AML-193 (cell line): Measurements from ENCODE around the gene CLUH.
"Not testable (repeated sequence)": the region's sequence is repeated elsewhere in the genome, so short reads cannot be mapped to it uniquely, and the experiment has no call there.

ENCODE experiments used
- DNase-seq, 2 experiments: peaks; one replicate each; lab custom pipeline; 2025; lab: John Stamatoyannopoulos, UW

Gene CLUH

GRCh38 chr17:2688351-2689342, 22.9 kb downstream of the CLUH start:
- DNase-seq: no peak

DNA sequence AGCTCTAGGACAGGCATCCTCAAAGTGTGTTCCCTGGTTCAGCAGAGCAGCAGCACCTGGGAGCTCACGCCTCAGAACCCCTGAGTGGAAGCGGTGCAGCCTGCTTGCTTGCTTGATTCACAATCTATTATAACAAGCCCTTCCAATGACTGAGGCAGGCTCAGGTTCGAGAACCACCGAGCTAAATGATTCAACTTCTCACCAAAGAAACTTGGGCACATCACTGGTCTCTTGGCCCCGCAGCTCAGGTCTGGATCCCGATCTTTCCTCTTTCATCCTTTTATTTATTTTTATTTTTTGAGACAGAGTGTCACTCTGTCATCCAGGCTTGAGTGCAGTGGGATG, 24.5 kb downstream of the CLUH start:
- DNase-seq: no peak

DNA sequence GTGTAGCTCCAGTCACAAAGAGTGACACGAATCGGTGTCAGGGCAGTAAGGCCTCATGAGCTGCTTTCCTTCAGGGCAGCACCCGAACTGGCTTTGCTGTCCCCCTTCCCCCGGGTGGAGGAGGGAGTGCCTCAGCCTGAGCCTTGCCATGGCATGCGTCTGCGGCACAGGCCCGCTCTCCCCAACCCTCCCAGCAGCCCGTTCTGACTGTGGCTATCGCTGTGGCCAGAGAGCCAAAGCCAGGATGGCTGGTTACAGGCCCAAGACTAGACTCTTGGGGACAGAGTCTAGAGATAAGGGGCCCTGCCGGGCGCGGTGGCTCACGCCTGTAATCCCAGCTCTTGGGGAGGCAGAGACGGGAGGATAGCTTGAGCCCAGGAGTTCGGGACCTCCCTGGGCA, 25.9 kb downstream of the CLUH start:
- no peak for DNase-seq

DNA sequence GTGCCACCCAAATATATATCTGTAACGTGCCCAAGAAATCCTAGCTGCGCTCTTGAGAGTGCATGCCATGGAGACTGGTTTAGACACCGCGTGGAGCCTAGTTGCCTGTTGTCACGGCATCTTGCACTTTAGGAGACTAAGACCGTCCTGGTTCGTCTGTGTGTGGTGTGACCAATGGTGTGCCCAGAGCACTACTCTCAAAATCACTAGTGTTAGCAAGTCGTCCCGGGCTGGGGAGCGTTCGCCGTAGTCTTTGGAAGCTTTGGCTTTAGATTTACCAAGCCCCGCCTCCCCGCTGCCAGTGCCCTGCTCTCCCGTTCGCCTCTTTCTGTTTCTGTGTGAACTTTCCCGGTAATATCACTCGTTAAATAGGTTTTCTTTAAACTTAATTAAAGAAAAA, 27.0 kb downstream of the CLUH start:
- no peak for DNase-seq

- DNase-seq: no peak
Measured at GRCh38 chr17:2683912-2684311, 27.7 kb downstream of the CLUH start.

GRCh38 chr17:2682176-2682938, 29.2 kb downstream of the CLUH start:
- no peak for DNase-seq

GRCh38 chr17:2681650-2682049, 29.9 kb downstream of the CLUH start:
- DNase-seq: no peak

GRCh38 chr17:2680961-2681360, 30.6 kb downstream of the CLUH start:
- no peak for DNase-seq

DNA sequence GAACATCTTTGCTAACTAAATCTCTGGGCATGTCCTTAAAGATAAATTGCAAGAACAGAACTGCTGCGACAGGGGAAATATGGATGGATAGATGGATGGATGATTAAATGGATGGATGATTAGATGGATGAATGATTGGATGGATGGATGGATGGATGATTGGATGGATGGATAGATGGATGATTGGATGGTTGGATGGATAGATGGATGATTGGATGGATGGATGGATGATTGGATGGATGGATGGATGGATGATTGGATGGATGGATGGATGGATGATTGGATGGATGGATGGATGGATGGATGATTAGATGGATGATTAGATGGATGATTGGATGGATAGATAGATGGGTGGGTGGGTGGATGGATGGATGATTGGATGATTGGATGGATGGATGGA, 32.3 kb downstream of the CLUH start:
- not testable (repeated sequence) for DNase-seq

DNA sequence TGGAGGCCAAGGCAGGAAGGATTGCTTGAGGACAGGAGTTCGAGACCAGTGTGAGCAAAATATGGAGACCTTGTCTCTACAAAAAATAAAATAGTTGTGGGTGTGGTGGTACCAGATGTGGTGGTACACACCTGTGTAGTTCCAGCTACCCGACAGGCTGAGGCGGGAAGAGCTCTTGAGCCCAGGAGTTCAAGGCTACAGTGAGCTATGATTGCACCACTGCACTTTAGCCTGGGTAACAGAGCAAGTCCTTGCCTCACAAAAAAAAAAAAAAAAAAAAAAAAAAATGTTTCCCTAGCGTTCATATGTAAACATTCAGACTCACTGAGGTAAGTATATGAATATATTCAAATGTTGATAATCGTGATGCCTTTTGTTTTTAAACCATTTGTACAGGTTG, 39.5 kb downstream of the CLUH start:
- no peak for DNase-seq

GRCh38 chr17:2660410-2660809, 51.2 kb downstream of the CLUH start:
- DNase-seq: not testable (repeated sequence)

- DNase-seq: not testable (repeated sequence)
Measured at GRCh38 chr17:2659337-2659736, 52.2 kb downstream of the CLUH start.

GRCh38 chr17:2656283-2656682, 55.3 kb downstream of the CLUH start:
- DNase-seq: no peak

DNA sequence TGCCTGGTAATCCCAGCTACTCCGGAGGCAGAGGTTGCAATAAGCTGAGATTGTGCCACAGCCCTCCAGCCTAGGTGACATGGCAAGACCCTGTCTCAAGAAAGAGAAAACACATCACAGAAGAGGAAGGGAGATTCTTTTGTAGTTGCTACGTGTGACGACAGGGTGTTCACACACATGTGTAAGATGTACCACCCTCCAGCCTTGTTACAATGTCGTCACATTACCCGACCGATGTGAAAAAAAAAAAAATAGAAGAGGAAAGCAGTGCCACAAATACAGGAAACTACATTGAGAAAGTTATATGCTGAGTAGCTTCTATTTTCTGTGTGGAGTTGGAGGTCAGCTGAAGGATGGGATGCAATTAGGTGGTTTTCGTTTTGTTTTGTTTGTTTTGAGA, 56.0 kb downstream of the CLUH start:
- DNase-seq: no peak

DNA sequence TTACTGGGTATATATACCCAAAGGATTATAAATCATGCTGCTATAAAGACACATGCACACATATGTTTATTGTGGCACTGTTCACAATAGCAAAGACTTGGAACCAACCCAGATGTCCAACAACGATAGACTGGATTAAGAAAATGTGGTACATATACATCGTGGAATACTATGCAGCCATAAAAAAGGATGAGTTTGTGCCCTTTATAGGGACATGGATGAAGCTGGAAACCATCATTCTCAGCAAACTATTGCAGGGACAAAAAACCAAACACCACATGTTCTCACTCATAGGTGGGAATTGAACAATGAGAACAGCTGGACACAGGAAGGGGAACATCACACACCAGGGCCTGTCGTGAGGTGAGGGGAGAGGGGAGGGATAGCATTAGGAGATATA, 58.7 kb downstream of the CLUH start:
- DNase-seq: not testable (repeated sequence)

- no peak for DNase-seq
Measured at GRCh38 chr17:2649191-2649590, 62.4 kb downstream of the CLUH start.

DNA sequence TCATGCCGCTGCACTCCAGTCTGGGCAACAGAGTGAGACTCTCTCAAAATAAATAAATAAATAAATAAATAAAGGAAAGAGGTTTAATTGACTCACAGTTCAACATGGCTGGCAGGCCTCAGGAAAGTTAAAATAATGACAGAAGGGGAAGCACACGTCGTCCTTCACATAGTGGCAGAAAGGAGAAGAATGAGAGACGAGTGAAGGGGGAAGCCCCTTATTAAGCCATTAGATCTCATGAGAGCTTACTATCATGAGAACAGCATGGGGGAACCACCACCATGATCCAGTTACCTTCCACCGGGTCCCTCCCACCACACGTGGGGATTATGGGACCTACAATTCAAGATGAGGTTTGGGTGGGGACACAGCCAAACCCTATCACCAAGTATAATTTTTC, 63.6 kb downstream of the CLUH start:
- DNase-seq: no peak

GRCh38 chr17:2644971-2645370, 66.6 kb downstream of the CLUH start:
- no peak for DNase-seq
